BLaER1 (cell line): ENCODE results near the gene SMIM45.

Experiments used
- H3K27ac ChIP-seq: shearing (Covaris generic); formaldehyde crosslinking; 2 replicates; pipeline ENCODE4 v1.8.1; 2022
- H3K27me3 ChIP-seq: shearing (Covaris generic); formaldehyde crosslinking; 2 replicates; pipeline ENCODE4 v1.8.1; 2022
- H3K36me3 ChIP-seq: shearing (Covaris generic); formaldehyde crosslinking; 2 replicates; pipeline ENCODE4 v1.8.1; 2022
- H3K4me1 ChIP-seq: shearing (Covaris generic); formaldehyde crosslinking; 2 replicates; pipeline ENCODE4 v1.8.1; 2022
- H3K4me2 ChIP-seq: shearing (Covaris generic); formaldehyde crosslinking; 2 replicates; pipeline ENCODE4 v1.8.1; 2022
- H3K4me3 ChIP-seq: shearing (Covaris generic); formaldehyde crosslinking; 2 replicates; pipeline ENCODE4 v1.8.1; 2022
- H3K9ac ChIP-seq: shearing (Covaris generic); formaldehyde crosslinking; 2 replicates; pipeline ENCODE4 v1.8.1; 2022
- H3K9me3 ChIP-seq: shearing (Covaris generic); formaldehyde crosslinking; 2 replicates; pipeline ENCODE4 v1.8.1; 2022
- H4K20me1 ChIP-seq: shearing (Covaris generic); formaldehyde crosslinking; 2 replicates; pipeline ENCODE4 v1.8.1; 2022
- Cebpa-rat ChIP-seq: shearing (Covaris generic); IDR thresholded peaks from 2 replicates; pipeline ENCODE4 v1.8.1; 2022

The SMIM45 gene

GRCh38 chr22:41909310-41910049, 42.5 kb upstream of the SMIM45 start:
- H4K20me1 ChIP-seq: peaks cover 99% of the 10 kb centered on the region
- TF ChIP-seq Cebpa-rat: no peak
- peak overlapping the region; percentile 60 for H3K4me3 ChIP-seq
- H3K4me2 ChIP-seq: peak overlapping the region; percentile 87
- no peaks in the 10 kb centered on the region for H3K9me3 ChIP-seq
- peaks cover 48% of the 10 kb centered on the region for H3K4me1 ChIP-seq
- H3K27me3 ChIP-seq: peaks cover 73% of the 10 kb centered on the region
- H3K36me3 ChIP-seq: peaks cover 37% of the 10 kb centered on the region
- no peak overlapping the region for H3K9ac ChIP-seq
- H3K27ac ChIP-seq: no peak overlapping the region

DNA sequence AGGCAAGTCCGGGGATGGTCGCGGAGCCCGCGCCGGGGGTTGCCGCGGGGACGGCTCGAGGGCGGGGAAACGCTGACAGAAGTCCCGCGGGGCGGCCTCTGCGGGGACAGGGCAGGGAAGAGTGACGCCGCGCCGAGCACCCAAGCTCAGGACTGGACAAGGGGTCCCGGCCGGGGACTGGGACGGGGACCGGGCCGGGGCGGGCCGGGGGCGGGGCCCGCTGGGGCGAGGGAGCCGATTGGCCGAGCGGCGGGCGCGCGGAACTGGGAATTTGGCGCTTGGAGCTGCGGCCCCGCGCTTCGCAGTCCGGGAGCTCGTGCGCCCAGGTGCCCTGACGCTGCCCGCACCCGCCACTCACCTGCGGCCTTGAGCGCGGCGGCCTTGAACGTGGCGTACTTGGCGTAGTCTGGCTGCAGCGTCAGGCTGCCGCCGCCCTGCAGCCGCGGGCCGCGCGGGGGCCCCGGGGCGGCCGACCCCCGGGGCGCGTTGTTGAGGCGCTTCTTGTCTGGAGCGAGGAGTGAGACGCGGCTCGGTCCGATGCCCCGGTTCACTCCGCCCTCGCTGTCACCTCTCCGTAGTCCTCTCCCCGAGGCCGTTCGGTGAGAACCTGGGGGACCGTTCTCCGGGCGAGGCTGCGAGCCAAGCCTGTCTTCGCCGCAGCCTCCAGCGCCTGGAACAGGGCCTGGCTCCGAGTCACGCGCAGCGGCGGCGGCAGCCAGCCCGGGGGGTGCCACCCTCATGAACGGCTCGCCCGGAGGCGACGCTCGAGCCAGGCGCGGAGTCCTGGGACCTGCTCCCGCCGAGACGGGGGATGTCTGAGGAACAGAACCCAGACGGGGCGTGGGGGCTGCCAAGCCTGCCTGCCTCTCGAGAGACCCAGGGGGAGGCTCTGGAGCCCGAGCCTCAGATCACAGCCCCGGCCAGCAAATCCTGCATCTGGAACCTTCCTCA, 41.6 kb upstream of the SMIM45 start:
- Histone ChIP-seq H4K20me1 (peaks cover 99% of the 10 kb centered on the region), H3K27me3 (peaks cover 82% of the 10 kb centered on the region), H3K4me2 (peak overlapping the region; percentile 87), H3K27ac (no peak overlapping the region), H3K9me3 (no peaks in the 10 kb centered on the region), H3K4me3 (peak overlapping the region; percentile 60), H3K4me1 (peaks cover 55% of the 10 kb centered on the region), H3K36me3 (peaks cover 29% of the 10 kb centered on the region), H3K9ac (0 out of 2 replicates have a peak overlapping the region, but pooled peaks have one; percentile 24)
- TF ChIP-seq Cebpa-rat: no peak

GRCh38 chr22:41911001-41911611, 40.8 kb upstream of the SMIM45 start:
- Histone ChIP-seq H3K4me2 (peak overlapping the region; percentile 87), H3K9me3 (no peaks in the 10 kb centered on the region), H3K27ac (no peak overlapping the region), H3K4me1 (peaks cover 59% of the 10 kb centered on the region), H3K9ac (0 out of 2 replicates have a peak overlapping the region, but pooled peaks have one; percentile 24), H3K36me3 (peaks cover 21% of the 10 kb centered on the region), H3K27me3 (peaks cover 90% of the 10 kb centered on the region), H3K4me3 (peak overlapping the region; percentile 60), H4K20me1 (peaks cover 99% of the 10 kb centered on the region)
- no peak for TF ChIP-seq Cebpa-rat

- peaks cover 57% of the 10 kb centered on the region for H3K4me1 ChIP-seq
Observed at GRCh38 chr22:41912338-41913039, 39.5 kb upstream of the SMIM45 start.

DNA sequence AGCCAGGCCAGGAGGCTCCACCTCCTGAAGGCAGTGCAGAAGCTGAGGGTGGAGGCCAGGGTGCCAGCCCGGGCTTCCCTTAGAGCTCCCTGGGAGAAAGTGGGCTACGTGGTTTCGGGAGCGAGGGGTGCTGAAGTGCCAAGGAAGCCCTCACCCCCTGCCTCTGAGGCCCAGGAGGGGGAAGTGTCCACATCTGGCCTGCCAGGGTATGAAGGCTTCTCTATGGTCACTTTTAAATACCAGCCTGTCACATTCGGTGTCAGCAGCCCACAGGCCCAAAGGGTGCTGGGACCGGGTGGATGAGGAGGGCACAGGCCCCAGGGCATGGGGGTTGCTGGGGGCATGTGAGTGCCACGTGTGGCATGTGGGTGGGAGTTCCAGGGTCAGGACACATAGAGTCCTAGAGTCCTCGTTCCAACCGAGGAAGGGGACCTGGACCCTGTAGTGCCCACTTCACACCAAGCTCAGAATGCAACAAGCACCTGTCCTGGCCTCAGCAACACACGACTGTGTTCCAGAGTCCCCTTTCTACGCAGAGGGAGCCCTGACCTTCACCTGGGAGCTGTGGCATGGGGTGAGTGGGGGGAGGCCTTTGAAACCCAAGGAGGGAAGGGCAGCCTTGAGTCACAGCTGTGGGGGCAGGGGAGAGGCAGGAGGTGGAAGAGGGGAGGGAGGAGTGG, 38.8 kb upstream of the SMIM45 start:
- H3K27me3 ChIP-seq: peaks cover 98% of the 10 kb centered on the region
- peaks cover under 1% of the 10 kb centered on the region; the same call in 1 of the 2 replicates for H3K36me3 ChIP-seq
- no peak overlapping the region for H3K9ac ChIP-seq
- no peaks in the 10 kb centered on the region for H3K9me3 ChIP-seq
- no peak for TF ChIP-seq Cebpa-rat
- no peak overlapping the region for H3K4me3 ChIP-seq
- no peak overlapping the region for H3K4me2 ChIP-seq
- H3K27ac ChIP-seq: no peak overlapping the region
- peaks cover 99% of the 10 kb centered on the region for H4K20me1 ChIP-seq
- H3K4me1 ChIP-seq: peaks cover 57% of the 10 kb centered on the region

More at GRCh38 chr22:41912338-41913039, 39.5 kb upstream of the SMIM45 start:
- H3K4me3 ChIP-seq: no peak overlapping the region
- H3K36me3 ChIP-seq: peaks cover 8% of the 10 kb centered on the region; the same call in 1 of the 2 replicates
- no peak overlapping the region for H3K27ac ChIP-seq
- no peak for TF ChIP-seq Cebpa-rat
- H3K27me3 ChIP-seq: peaks cover 100% of the 10 kb centered on the region
- H4K20me1 ChIP-seq: peaks cover 99% of the 10 kb centered on the region
- H3K4me2 ChIP-seq: no peak overlapping the region
- H3K9me3 ChIP-seq: no peaks in the 10 kb centered on the region
- no peak overlapping the region for H3K9ac ChIP-seq

- Histone ChIP-seq H3K27me3 (peaks cover 90% of the 10 kb centered on the region), H3K27ac (no peak overlapping the region), H3K4me3 (peak overlapping the region; percentile 67), H3K9ac (peak overlapping the region; percentile 57; the same call in 1 of the 2 replicates), H3K36me3 (no peaks in the 10 kb centered on the region), H3K9me3 (no peaks in the 10 kb centered on the region), H3K4me1 (peaks cover 57% of the 10 kb centered on the region), H4K20me1 (peaks cover 99% of the 10 kb centered on the region), H3K4me2 (peak overlapping the region; percentile 96)
- no peak for TF ChIP-seq Cebpa-rat
Observed at GRCh38 chr22:41913842-41914534, 38.0 kb upstream of the SMIM45 start.

GRCh38 chr22:41914611-41915034, 37.3 kb upstream of the SMIM45 start:
- Histone ChIP-seq H3K4me1 (peaks cover 57% of the 10 kb centered on the region), H3K36me3 (no peaks in the 10 kb centered on the region), H4K20me1 (peaks cover 99% of the 10 kb centered on the region), H3K27me3 (peaks cover 84% of the 10 kb centered on the region), H3K9ac (peak overlapping the region; percentile 57), H3K4me2 (peak overlapping the region; percentile 96), H3K9me3 (no peaks in the 10 kb centered on the region), H3K27ac (no peak overlapping the region), H3K4me3 (peak overlapping the region; percentile 67)
- no peak for TF ChIP-seq Cebpa-rat
